Naive thymus-derived CD4-positive, alpha-beta T cell (primary cell): ENCODE results near the gene LSAMP. TPM values are rescaled to one million over a fixed set of nuclear protein-coding genes. Genes with fewer than 3 reads are reported as not detected.

Experiments used
- ATAC-seq: fragments of 150-1000 bp; cut with Tn5 transposase; 2 replicates; pipeline ENCODE4 v1.10.0; 2021; ENCODE audit warnings: mild to moderate bottlenecking, moderate library complexity
- CTCF ChIA-PET: fragments of 350-600 bp; sonication (Branson Sonifier 250); formaldehyde crosslinking; loops from one replicate; lab custom pipeline; 2021; ENCODE audit warnings: antibody characterized with exemption; lab: Charles Lee
- POLR2A ChIA-PET: fragments of 350-600 bp; sonication (Branson Sonifier 250); formaldehyde crosslinking; loops from one replicate; lab custom pipeline; 2021; ENCODE audit warnings: antibody characterized with exemption, inconsistent platforms; lab: Charles Lee
- DNase-seq, 9 donors: peaks; one replicate each; pipeline versions ENCODE4 v3.0.0 to v3.0.0-alpha.2; 2020 to 2022; ENCODE audit warnings: mixed read lengths in 1 of 9
- H3K27ac ChIP-seq: one replicate; pipeline ENCODE4 v1.7.0; 2013; ENCODE audit warnings: mild to moderate bottlenecking, low read depth, low read length, moderate library complexity
- H3K27me3 ChIP-seq, 2 donors: one replicate each; pipeline ENCODE4 v1.7.0; 2013; ENCODE audit warnings: low read length in 2 of 2, mild to moderate bottlenecking in 2 of 2, moderate library complexity in 2 of 2; ENCODE audit not compliant: control insufficient read depth in 2 of 2, insufficient read depth in 2 of 2
- H3K36me3 ChIP-seq, 3 experiments: 1 replicate in 2 of 3; 2 replicates in 1 of 3; pipeline ENCODE4 v1.7.0; 2013; ENCODE audit warnings: low read length in 3 of 3, mild to moderate bottlenecking in 3 of 3, moderate library complexity in 1 of 3; ENCODE audit not compliant: insufficient read depth in 3 of 3, control insufficient read depth in 2 of 3
- H3K4me1 ChIP-seq, 2 donors: one replicate each; pipeline ENCODE4 v1.7.0; 2013; ENCODE audit warnings: low read length in 2 of 2, mild to moderate bottlenecking in 2 of 2, moderate library complexity in 1 of 2; ENCODE audit not compliant: control insufficient read depth in 2 of 2, insufficient read depth in 2 of 2
- H3K4me3 ChIP-seq: 2 replicates; pipeline ENCODE4 v1.7.0; 2013; ENCODE audit warnings: mild to moderate bottlenecking, low read length
- H3K9me3 ChIP-seq, 3 experiments: 1 replicate in 2 of 3; 2 replicates in 1 of 3; pipeline ENCODE4 v1.7.0; 2013; ENCODE audit warnings: low read length in 3 of 3; ENCODE audit not compliant: control insufficient read depth in 2 of 3
- H3K27ac Mint-ChIP-seq, 9 donors: one replicate each; pipeline ENCODE4 v1.8.0; 2020 to 2022; ENCODE audit warnings: mixed read lengths in 9 of 9, mild to moderate bottlenecking in 8 of 9, moderate library complexity in 5 of 9, inconsistent platforms in 2 of 9
- H3K27me3 Mint-ChIP-seq, 5 donors: one replicate each; pipeline ENCODE4 v1.8.0; 2021 to 2022; ENCODE audit warnings: mixed read lengths in 5 of 5, mild to moderate bottlenecking in 1 of 5
- H3K36me3 Mint-ChIP-seq, 5 donors: one replicate each; pipeline ENCODE4 v1.8.0; 2020 to 2022; ENCODE audit warnings: mixed read lengths in 5 of 5, mild to moderate bottlenecking in 3 of 5, inconsistent platforms in 1 of 5
- H3K4me1 Mint-ChIP-seq, 7 donors: one replicate each; pipeline ENCODE4 v1.8.0; 2020 to 2022; ENCODE audit warnings: mixed read lengths in 7 of 7, mild to moderate bottlenecking in 3 of 7, inconsistent platforms in 1 of 7
- H3K4me3 Mint-ChIP-seq, 10 donors: one replicate each; pipeline ENCODE4 v1.8.0; 2020 to 2022; ENCODE audit warnings: mild to moderate bottlenecking in 10 of 10, mixed read lengths in 10 of 10, moderate library complexity in 6 of 10, inconsistent platforms in 2 of 10
- H3K9me3 Mint-ChIP-seq, 11 donors: one replicate each; pipeline ENCODE4 v1.8.0; 2020 to 2022; ENCODE audit warnings: mixed read lengths in 11 of 11, mild to moderate bottlenecking in 4 of 11, inconsistent platforms in 1 of 11, moderate library complexity in 1 of 11
- intact Hi-C, 2 donors: fragments of 100-400 bp; cut with micrococcal nuclease; formaldehyde crosslinking; loops; one replicate each; pipeline ENCODE4 v1.15.1; 2023
- polyA plus RNA-seq, 2 donors: library from polyadenylated mRNA; unstranded; fragments of 300-500 nt; fragmentation: Illumina TruSeq; gene quantifications; one replicate each; pipeline ENCODE4 v1.2.3, GENCODE V29; 2021
- total RNA-seq, 6 experiments: library from RNA in 5 of 6; stranded (reverse) in 5 of 6; gene quantifications; 1 replicate in 5 of 6; 2 replicates in 1 of 6; pipeline ENCODE4 v1.2.3 and lab custom pipeline; 2021 to 2026

The LSAMP gene
- total and polyA plus RNA-seq, 7 experiments from 2014 or later, result not detected

- H3K9me3 Mint-ChIP-seq, result peaks cover 0 to 7% (median 4%) of the 10 kb centered on the region in 11 donors
- no peaks in the 10 kb centered on the region for H3K27me3 Mint-ChIP-seq
- CTCF ChIA-PET, result no interaction called here
- DNase-seq (no peak), ATAC-seq (no peak)
- Histone ChIP-seq H3K9me3 (no peaks in the 10 kb centered on the region), H3K27me3 (no peaks in the 10 kb centered on the region), H3K4me1 (no peaks in the 10 kb centered on the region), H3K27ac (no peak overlapping the region), H3K4me3 (no peak overlapping the region), H3K36me3 (no peaks in the 10 kb centered on the region)
- no peaks in the 10 kb centered on the region for H3K36me3 Mint-ChIP-seq
- intact Hi-C loops, result no loop called here
- no peaks in the 10 kb centered on the region for H3K4me1 Mint-ChIP-seq
- H3K27ac Mint-ChIP-seq, result no peak overlapping the region
- H3K4me3 Mint-ChIP-seq, result no peak overlapping the region
- POLR2A ChIA-PET, result interaction anchor here (0.7 kb wide), 1 partner anchor 141 kb away, joined by 3 read pairs; no protein-coding TSS in a partner anchor
Measured at GRCh38 chr3:116241677-116242076, 203.6 kb downstream of the LSAMP start.

- ChIA-PET CTCF (no interaction called here), POLR2A (no interaction called here)
- H3K27ac Mint-ChIP-seq, result no peak overlapping the region
- H3K4me1 Mint-ChIP-seq, result no peaks in the 10 kb centered on the region
- H3K36me3 Mint-ChIP-seq, result no peaks in the 10 kb centered on the region
- H3K4me3 Mint-ChIP-seq, result no peak overlapping the region
- Histone ChIP-seq H3K4me3 (no peak overlapping the region), H3K27me3 (no peaks in the 10 kb centered on the region), H3K27ac (no peak overlapping the region), H3K4me1 (no peaks in the 10 kb centered on the region), H3K9me3 (no peaks in the 10 kb centered on the region), H3K36me3 (no peaks in the 10 kb centered on the region)
- no peak for ATAC-seq
- H3K27me3 Mint-ChIP-seq, result no peaks in the 10 kb centered on the region
- no peak for DNase-seq
- H3K9me3 Mint-ChIP-seq, result peaks cover 0 to 6% (median 3%) of the 10 kb centered on the region in 11 donors
- intact Hi-C loops, result no loop called here
Measured at GRCh38 chr3:116240261-116240660, 205.0 kb downstream of the LSAMP start.

GRCh38 chr3:116238846-116239565 lies 206.3 kb downstream of the LSAMP start:
- CTCF ChIA-PET, result no interaction called here
- H3K4me3 Mint-ChIP-seq, result no peak overlapping the region

GRCh38 chr3:116233711-116234357 lies 211.5 kb downstream of the LSAMP start:
- DNase-seq (no peak), ATAC-seq (no peak)
- intact Hi-C loops, result no loop called here
- Histone ChIP-seq H3K9me3 (no peaks in the 10 kb centered on the region), H3K27me3 (no peaks in the 10 kb centered on the region), H3K4me3 (no peak overlapping the region), H3K4me1 (no peaks in the 10 kb centered on the region), H3K27ac (no peak overlapping the region), H3K36me3 (no peaks in the 10 kb centered on the region)
- ChIA-PET CTCF (no interaction called here), POLR2A (no interaction called here)
- Mint-ChIP-seq H3K4me3 (no peak overlapping the region), H3K9me3 (peaks cover 0 to 10% (median 3%) of the 10 kb centered on the region in 11 donors), H3K36me3 (no peaks in the 10 kb centered on the region), H3K27ac (no peak overlapping the region), H3K27me3 (no peaks in the 10 kb centered on the region), H3K4me1 (no peaks in the 10 kb centered on the region)

More at GRCh38 chr3:116238846-116239565, 206.3 kb downstream of the LSAMP start:
- Histone ChIP-seq H3K4me3 (no peak overlapping the region), H3K27me3 (no peaks in the 10 kb centered on the region), H3K27ac (no peak overlapping the region), H3K36me3 (no peaks in the 10 kb centered on the region), H3K9me3 (no peaks in the 10 kb centered on the region), H3K4me1 (no peaks in the 10 kb centered on the region)
- no peaks in the 10 kb centered on the region for H3K27me3 Mint-ChIP-seq
- H3K27ac Mint-ChIP-seq, result no peak overlapping the region
- no peaks in the 10 kb centered on the region for H3K36me3 Mint-ChIP-seq
- H3K4me1 Mint-ChIP-seq, result no peaks in the 10 kb centered on the region
- intact Hi-C loops, result no loop called here
- no peak for DNase-seq
- peaks cover 0 to 6% (median 3%) of the 10 kb centered on the region in 11 donors for H3K9me3 Mint-ChIP-seq
- ATAC-seq, result no peak
- POLR2A ChIA-PET, result no interaction called here

- H3K9me3 ChIP-seq, result no peaks in the 10 kb centered on the region
- intact Hi-C loops, result no loop called here
- ATAC-seq (no peak), DNase-seq (no peak)
- H3K27me3 ChIP-seq, result no peaks in the 10 kb centered on the region
- H3K27ac Mint-ChIP-seq, result no peak overlapping the region
- H3K4me3 Mint-ChIP-seq, result no peak overlapping the region
- H3K36me3 Mint-ChIP-seq, result no peaks in the 10 kb centered on the region
- H3K27ac ChIP-seq, result no peak overlapping the region
- H3K27me3 Mint-ChIP-seq, result no peaks in the 10 kb centered on the region
- CTCF ChIA-PET, result no interaction called here
- no peaks in the 10 kb centered on the region for H3K36me3 ChIP-seq
- H3K4me1 Mint-ChIP-seq, result no peaks in the 10 kb centered on the region
- peaks cover 0 to 23% (median 4%) of the 10 kb centered on the region in 11 donors for H3K9me3 Mint-ChIP-seq
- H3K4me1 ChIP-seq, result no peaks in the 10 kb centered on the region
- POLR2A ChIA-PET, result no interaction called here
- no peak overlapping the region for H3K4me3 ChIP-seq
Measured at GRCh38 chr3:116230431-116231020, 214.8 kb downstream of the LSAMP start.

DNA sequence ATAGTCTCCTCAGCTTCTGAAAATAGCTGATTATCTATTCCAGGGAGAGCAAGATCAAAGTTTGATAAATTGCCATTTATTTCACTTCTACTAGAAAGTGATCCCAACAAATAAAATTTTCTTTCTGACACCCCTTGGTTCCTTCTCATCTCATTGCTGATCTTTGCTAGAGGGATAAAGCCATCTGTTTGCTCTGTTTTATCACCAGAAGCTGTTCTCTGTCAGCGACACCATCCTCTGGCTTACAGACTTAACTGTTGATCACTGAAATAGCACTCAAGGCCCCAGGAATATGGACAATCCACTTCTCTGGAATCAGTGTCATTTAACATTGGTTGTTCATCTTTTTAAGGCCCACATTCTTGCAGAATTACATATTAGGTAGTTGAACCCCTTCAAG lies 219.0 kb downstream of the LSAMP start:
- peaks cover 0 to 17% (median 2%) of the 10 kb centered on the region in 11 donors for H3K9me3 Mint-ChIP-seq
- CTCF ChIA-PET, result no interaction called here
- Histone ChIP-seq H3K27me3 (no peaks in the 10 kb centered on the region), H3K36me3 (no peaks in the 10 kb centered on the region), H3K4me3 (no peak overlapping the region), H3K27ac (no peak overlapping the region), H3K4me1 (no peaks in the 10 kb centered on the region), H3K9me3 (no peaks in the 10 kb centered on the region)
- POLR2A ChIA-PET, result no interaction called here
- no peak for DNase-seq
- no peak overlapping the region for H3K27ac Mint-ChIP-seq
- no peaks in the 10 kb centered on the region for H3K27me3 Mint-ChIP-seq
- intact Hi-C loops, result no loop called here
- no peaks in the 10 kb centered on the region for H3K36me3 Mint-ChIP-seq
- no peak overlapping the region for H3K4me3 Mint-ChIP-seq
- no peak for ATAC-seq
- H3K4me1 Mint-ChIP-seq, result no peaks in the 10 kb centered on the region
